ENCODE measurements around the gene IPO5.
"Not testable (repeated sequence)": the region's sequence is repeated elsewhere in the genome, so short reads cannot be mapped to it uniquely, and the experiment has no call there.

The IPO5 gene

DNA sequence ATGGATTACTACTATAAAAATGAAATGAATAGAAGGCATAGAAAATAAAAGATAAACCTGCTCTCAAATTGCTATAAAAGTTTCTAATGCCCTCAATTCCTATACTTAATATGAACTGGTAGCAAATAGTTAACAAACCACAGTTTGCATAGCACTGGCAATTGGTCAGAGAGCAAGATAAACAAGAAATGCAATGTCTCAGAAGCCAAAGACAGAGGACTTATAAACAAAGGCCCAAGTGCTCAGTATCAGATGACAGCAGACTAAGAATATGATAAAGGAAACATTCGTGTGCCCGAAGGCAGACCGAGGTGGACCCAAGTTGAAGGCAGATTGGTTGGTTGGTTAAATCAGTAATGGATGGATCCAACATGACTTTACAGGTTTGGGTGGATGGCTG lies 50.6 kb downstream of the IPO5 start:
- H2BK5ac ChIP-seq (ENCODE audit: low read depth, low read length, poor library complexity, severe bottlenecking) = no peak overlapping the region

DNA sequence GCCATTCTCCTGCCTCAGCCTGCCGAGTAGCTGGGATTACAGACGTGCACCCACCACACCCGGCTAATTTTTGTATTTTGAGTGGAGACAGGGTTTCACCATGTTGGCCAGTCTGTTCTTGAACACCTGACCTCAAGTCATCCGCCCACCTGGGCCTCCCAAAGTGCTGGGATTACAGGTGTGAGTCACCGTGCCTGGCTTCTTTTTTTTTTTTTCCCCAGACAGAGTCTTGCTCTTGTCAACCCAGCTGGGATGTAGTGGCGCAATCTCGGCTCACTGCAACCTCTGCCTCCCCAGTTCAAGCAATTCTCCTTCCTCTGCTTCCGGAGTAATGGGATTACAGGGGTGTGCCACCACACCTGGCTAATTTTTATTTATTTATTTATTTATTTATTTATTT lies 51.5 kb downstream of the IPO5 start:
- not testable (repeated sequence) for H3K27ac ChIP-seq (ENCODE audit: low read length, poor library complexity, severe bottlenecking); H2AK5ac ChIP-seq (ENCODE audit: low read length, severe bottlenecking); H3K18ac ChIP-seq (ENCODE audit: low read depth in 1 of 2, low read length in 2 of 2); H2BK15ac ChIP-seq (ENCODE audit: low read depth, poor library complexity, severe bottlenecking); H4K8ac ChIP-seq (ENCODE audit: low read length); H3K14ac ChIP-seq (ENCODE audit: low read length in 2 of 2); H3K4ac ChIP-seq (ENCODE audit: low read depth in 1 of 2, low read length in 2 of 2); H3K4me2 ChIP-seq (ENCODE audit: low read length, poor library complexity, severe bottlenecking); H3K4me3 ChIP-seq (ENCODE audit: insufficient read depth in 1 of 2, low read depth in 1 of 2, low read length in 2 of 2); H2BK5ac ChIP-seq (ENCODE audit: low read depth, low read length, poor library complexity, severe bottlenecking); H3K27me3 ChIP-seq (ENCODE audit: control insufficient read depth in 1 of 2, insufficient read depth in 1 of 2, low read length in 2 of 2); H3K9ac ChIP-seq (ENCODE audit: low read length); H3K4me1 ChIP-seq (ENCODE audit: control insufficient read depth, insufficient read depth, low read depth, low read length); H2AFZ ChIP-seq (ENCODE audit: low read depth, low read length); H4K91ac ChIP-seq (ENCODE audit: low read length); H3K9me3 ChIP-seq (ENCODE audit: control insufficient read depth, low read length); H2BK120ac ChIP-seq (ENCODE audit: low read depth, low read length); H3K23ac ChIP-seq (ENCODE audit: low read length in 2 of 2)
- peak; percentile 41 for DNase-seq
- peaks cover 33 to 95% of the 10 kb centered on the region in 2 experiments for H3K36me3 ChIP-seq (ENCODE audit: control insufficient read depth in 1 of 2, insufficient read depth in 2 of 2, low read depth in 1 of 2, low read length in 2 of 2)
- 91% methylated on average over 7 of the region's 8 CpGs for WGBS
- peak overlapping the region in 1 of 2 experiments; percentile 32 for H2BK12ac ChIP-seq (ENCODE audit: low read length in 2 of 2)
- H3K79me1 ChIP-seq (replicated peaks; ENCODE audit: low read length, poor library complexity, severe bottlenecking) = peaks cover 14% of the 10 kb centered on the region

More for the DNA sequence above, 50.6 kb downstream of the IPO5 start:
- Histone ChIP-seq H3K9ac (ENCODE audit: low read length) (no peak overlapping the region), H3K14ac (ENCODE audit: low read length in 2 of 2) (no peak overlapping the region), H4K91ac (ENCODE audit: low read length) (no peak overlapping the region), H3K23ac (ENCODE audit: low read length in 2 of 2) (no peak overlapping the region), H2AFZ (ENCODE audit: low read depth, low read length) (no peak overlapping the region), H3K4ac (ENCODE audit: low read depth in 1 of 2, low read length in 2 of 2) (peak overlapping the region in 1 of 2 experiments; percentile 95), H3K27ac (ENCODE audit: low read length, poor library complexity, severe bottlenecking) (peak overlapping the region; percentile 3), H3K36me3 (ENCODE audit: control insufficient read depth in 1 of 2, insufficient read depth in 2 of 2, low read depth in 1 of 2, low read length in 2 of 2) (peaks cover 36 to 95% of the 10 kb centered on the region in 2 experiments), H4K8ac (ENCODE audit: low read length) (no peak overlapping the region), H3K4me3 (ENCODE audit: insufficient read depth in 1 of 2, low read depth in 1 of 2, low read length in 2 of 2) (no peak overlapping the region), H3K27me3 (ENCODE audit: control insufficient read depth in 1 of 2, insufficient read depth in 1 of 2, low read length in 2 of 2) (no peaks in the 10 kb centered on the region), H2AK5ac (ENCODE audit: low read length, severe bottlenecking) (no peak overlapping the region), H2BK120ac (ENCODE audit: low read depth, low read length) (no peak overlapping the region), H2BK12ac (ENCODE audit: low read length in 2 of 2) (peak overlapping the region in 1 of 2 experiments; percentile 98), H3K9me3 (ENCODE audit: control insufficient read depth, low read length) (no peaks in the 10 kb centered on the region), H3K4me2 (ENCODE audit: low read length, poor library complexity, severe bottlenecking) (no peak overlapping the region), H3K79me1 (replicated peaks; ENCODE audit: low read length, poor library complexity, severe bottlenecking) (peaks cover 14% of the 10 kb centered on the region), H3K18ac (ENCODE audit: low read depth in 1 of 2, low read length in 2 of 2) (peak overlapping the region; percentile 90 to 96), H2BK15ac (ENCODE audit: low read depth, poor library complexity, severe bottlenecking) (peak overlapping the region; percentile 6), H3K4me1 (ENCODE audit: control insufficient read depth, insufficient read depth, low read depth, low read length) (no peaks in the 10 kb centered on the region)
- DNase-seq = peak; percentile 91
- WGBS = 10% methylated on average over 3 of the region's 3 CpGs

GRCh38 chr13:98007001-98007400 lies 53.5 kb downstream of the IPO5 start:
- Histone ChIP-seq H2AK5ac (ENCODE audit: low read length, severe bottlenecking) (no peak overlapping the region), H4K8ac (ENCODE audit: low read length) (no peak overlapping the region)
- WGBS = 100% methylated on average over 4 of the region's 5 CpGs

GRCh38 chr13:98013241-98013640 lies 59.8 kb downstream of the IPO5 start:
- no peak overlapping the region for H3K27ac ChIP-seq (ENCODE audit: low read length, poor library complexity, severe bottlenecking)
- no peak overlapping the region for H2BK120ac ChIP-seq (ENCODE audit: low read depth, low read length)
- H2BK12ac ChIP-seq (ENCODE audit: low read length in 2 of 2) = no peak overlapping the region
- H2AK5ac ChIP-seq (ENCODE audit: low read length, severe bottlenecking) = no peak overlapping the region
- no peak overlapping the region for H2BK15ac ChIP-seq (ENCODE audit: low read depth, poor library complexity, severe bottlenecking)
- no peak overlapping the region for H4K91ac ChIP-seq (ENCODE audit: low read length)
- no peak overlapping the region for H3K18ac ChIP-seq (ENCODE audit: low read depth in 1 of 2, low read length in 2 of 2)
- no peak overlapping the region for H3K4me3 ChIP-seq (ENCODE audit: insufficient read depth in 1 of 2, low read depth in 1 of 2, low read length in 2 of 2)
- DNase-seq = no peak
- H2BK5ac ChIP-seq (ENCODE audit: low read depth, low read length, poor library complexity, severe bottlenecking) = no peak overlapping the region
- no peak overlapping the region for H3K4ac ChIP-seq (ENCODE audit: low read depth in 1 of 2, low read length in 2 of 2)
- peaks cover 13% of the 10 kb centered on the region for H3K79me1 ChIP-seq (replicated peaks; ENCODE audit: low read length, poor library complexity, severe bottlenecking)
- no peaks in the 10 kb centered on the region for H3K9me3 ChIP-seq (ENCODE audit: control insufficient read depth, low read length)
- no peaks in the 10 kb centered on the region for H3K27me3 ChIP-seq (ENCODE audit: control insufficient read depth in 1 of 2, insufficient read depth in 1 of 2, low read length in 2 of 2)
- no peaks in the 10 kb centered on the region for H3K4me1 ChIP-seq (ENCODE audit: control insufficient read depth, insufficient read depth, low read depth, low read length)
- no peak overlapping the region for H2AFZ ChIP-seq (ENCODE audit: low read depth, low read length)
- peaks cover 27 to 98% of the 10 kb centered on the region in 2 experiments for H3K36me3 ChIP-seq (ENCODE audit: control insufficient read depth in 1 of 2, insufficient read depth in 2 of 2, low read depth in 1 of 2, low read length in 2 of 2)
- no peak overlapping the region for H3K23ac ChIP-seq (ENCODE audit: low read length in 2 of 2)
- no peak overlapping the region for H4K8ac ChIP-seq (ENCODE audit: low read length)
- H3K9ac ChIP-seq (ENCODE audit: low read length) = peak overlapping the region; percentile 3
- no peak overlapping the region for H3K4me2 ChIP-seq (ENCODE audit: low read length, poor library complexity, severe bottlenecking)
- 96% methylated on average over 9 of the region's 9 CpGs for WGBS
- H3K14ac ChIP-seq (ENCODE audit: low read length in 2 of 2) = no peak overlapping the region

More at GRCh38 chr13:98007001-98007400, 53.5 kb downstream of the IPO5 start:
- Histone ChIP-seq H3K4me1 (ENCODE audit: control insufficient read depth, insufficient read depth, low read depth, low read length) (no peaks in the 10 kb centered on the region), H3K79me1 (replicated peaks; ENCODE audit: low read length, poor library complexity, severe bottlenecking) (peaks cover 15% of the 10 kb centered on the region), H3K4me2 (ENCODE audit: low read length, poor library complexity, severe bottlenecking) (no peak overlapping the region), H3K27ac (ENCODE audit: low read length, poor library complexity, severe bottlenecking) (no peak overlapping the region), H2BK5ac (ENCODE audit: low read depth, low read length, poor library complexity, severe bottlenecking) (no peak overlapping the region), H3K27me3 (ENCODE audit: control insufficient read depth in 1 of 2, insufficient read depth in 1 of 2, low read length in 2 of 2) (no peaks in the 10 kb centered on the region), H3K9me3 (ENCODE audit: control insufficient read depth, low read length) (no peaks in the 10 kb centered on the region), H3K4ac (ENCODE audit: low read depth in 1 of 2, low read length in 2 of 2) (no peak overlapping the region), H2AFZ (ENCODE audit: low read depth, low read length) (no peak overlapping the region), H3K36me3 (ENCODE audit: control insufficient read depth in 1 of 2, insufficient read depth in 2 of 2, low read depth in 1 of 2, low read length in 2 of 2) (peaks cover 33 to 96% of the 10 kb centered on the region in 2 experiments), H2BK15ac (ENCODE audit: low read depth, poor library complexity, severe bottlenecking) (no peak overlapping the region), H3K23ac (ENCODE audit: low read length in 2 of 2) (no peak overlapping the region), H3K14ac (ENCODE audit: low read length in 2 of 2) (no peak overlapping the region), H2BK12ac (ENCODE audit: low read length in 2 of 2) (no peak overlapping the region), H3K18ac (ENCODE audit: low read depth in 1 of 2, low read length in 2 of 2) (no peak overlapping the region), H4K91ac (ENCODE audit: low read length) (no peak overlapping the region), H3K4me3 (ENCODE audit: insufficient read depth in 1 of 2, low read depth in 1 of 2, low read length in 2 of 2) (no peak overlapping the region), H3K9ac (ENCODE audit: low read length) (no peak overlapping the region), H2BK120ac (ENCODE audit: low read depth, low read length) (no peak overlapping the region)
- no peak for DNase-seq

Measured in mesenchymal stem cell (in vitro differentiated cells and primary cell).